ENCODE measurements around the gene IGLL5.
"Not testable (repeated sequence)": the region's sequence is repeated elsewhere in the genome, so short reads cannot be mapped to it uniquely, and the experiment has no call there.

Gene IGLL5

GRCh38 chr22:22916952-22917290 is 29.3 kb downstream of the IGLL5 start:
- DNase-seq = no peak

- DNase-seq = no peak
Observed at GRCh38 chr22:22917377-22917776, 29.8 kb downstream of the IGLL5 start.

- DNase-seq = no peak
Observed at GRCh38 chr22:22918297-22918965, 30.8 kb downstream of the IGLL5 start.

- DNase-seq = no peak
Observed at GRCh38 chr22:22919041-22919440, 31.4 kb downstream of the IGLL5 start.

- no peak for DNase-seq
Observed at GRCh38 chr22:22920104-22920654, 32.6 kb downstream of the IGLL5 start.

GRCh38 chr22:22920910-22921550 is 33.4 kb downstream of the IGLL5 start:
- DNase-seq = no peak

GRCh38 chr22:22921575-22921974 is 34.0 kb downstream of the IGLL5 start:
- no peak for DNase-seq

GRCh38 chr22:22922092-22922953 is 34.7 kb downstream of the IGLL5 start:
- DNase-seq = not testable (repeated sequence)

- no peak for DNase-seq
Observed at GRCh38 chr22:22922954-22923319, 35.3 kb downstream of the IGLL5 start.

GRCh38 chr22:22923379-22923778 is 35.8 kb downstream of the IGLL5 start:
- no peak for DNase-seq

- DNase-seq = no peak
Observed at GRCh38 chr22:22923930-22924329, 36.3 kb downstream of the IGLL5 start.

GRCh38 chr22:22924369-22925145 is 36.9 kb downstream of the IGLL5 start:
- DNase-seq = no peak

- DNase-seq = no peak
Observed at GRCh38 chr22:22925146-22925804, 37.7 kb downstream of the IGLL5 start.

- DNase-seq = no peak
Observed at GRCh38 chr22:22925805-22926369, 38.3 kb downstream of the IGLL5 start.

GRCh38 chr22:22926370-22927195 is 39.0 kb downstream of the IGLL5 start:
- no peak for DNase-seq

GRCh38 chr22:22927196-22927887 is 39.7 kb downstream of the IGLL5 start:
- DNase-seq = no peak

GRCh38 chr22:22927888-22928665 is 40.5 kb downstream of the IGLL5 start:
- no peak for DNase-seq

GRCh38 chr22:22928666-22929380 is 41.2 kb downstream of the IGLL5 start:
- no peak for DNase-seq
